ENCODE measurements around the gene SLIT3. TPM values are rescaled to one million over a fixed set of nuclear protein-coding genes. Genes with fewer than 3 reads are reported as not detected.
A peak's percentile ranks its signal among the peaks of the same experiment; 100 is the strongest.

The SLIT3 gene
- total and polyA plus RNA-seq, 2 experiments from 2014 or later, result 58.4 to 96.7 TPM

- Histone ChIP-seq H3K27me3 (no peaks in the 10 kb centered on the region), H3K4me1 (ENCODE audit: insufficient read depth) (peaks cover 25% of the 10 kb centered on the region), H3K9me2 (replicated peaks; ENCODE audit: insufficient read depth) (no peaks in the 10 kb centered on the region), H3K79me2 (no peaks in the 10 kb centered on the region), H2AFZ (no peak overlapping the region), H3K27ac (no peak overlapping the region), H3K4me3 (no peak overlapping the region), H4K20me1 (ENCODE audit: insufficient read depth, poor library complexity, severe bottlenecking) (no peaks in the 10 kb centered on the region), H3K9me3 (ENCODE audit: low read depth) (no peaks in the 10 kb centered on the region), H3K36me3 (replicated peaks; ENCODE audit: insufficient read depth, low read depth) (no peaks in the 10 kb centered on the region), H3K4me2 (no peak overlapping the region)
- 53% methylated on average over 2 of the region's 2 CpGs for WGBS (ENCODE audit: low lambda C conversion rate, missing lambda C conversion rate)
- TF ChIP-seq, protein P1, sequence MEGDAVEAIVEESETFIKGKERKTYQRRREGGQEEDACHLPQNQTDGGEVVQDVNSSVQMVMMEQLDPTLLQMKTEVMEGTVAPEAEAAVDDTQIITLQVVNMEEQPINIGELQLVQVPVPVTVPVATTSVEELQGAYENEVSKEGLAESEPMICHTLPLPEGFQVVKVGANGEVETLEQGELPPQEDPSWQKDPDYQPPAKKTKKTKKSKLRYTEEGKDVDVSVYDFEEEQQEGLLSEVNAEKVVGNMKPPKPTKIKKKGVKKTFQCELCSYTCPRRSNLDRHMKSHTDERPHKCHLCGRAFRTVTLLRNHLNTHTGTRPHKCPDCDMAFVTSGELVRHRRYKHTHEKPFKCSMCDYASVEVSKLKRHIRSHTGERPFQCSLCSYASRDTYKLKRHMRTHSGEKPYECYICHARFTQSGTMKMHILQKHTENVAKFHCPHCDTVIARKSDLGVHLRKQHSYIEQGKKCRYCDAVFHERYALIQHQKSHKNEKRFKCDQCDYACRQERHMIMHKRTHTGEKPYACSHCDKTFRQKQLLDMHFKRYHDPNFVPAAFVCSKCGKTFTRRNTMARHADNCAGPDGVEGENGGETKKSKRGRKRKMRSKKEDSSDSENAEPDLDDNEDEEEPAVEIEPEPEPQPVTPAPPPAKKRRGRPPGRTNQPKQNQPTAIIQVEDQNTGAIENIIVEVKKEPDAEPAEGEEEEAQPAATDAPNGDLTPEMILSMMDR (IDR thresholded peaks at IDR 0.05; ENCODE audit: poor library complexity), result no peak
- no peak for TF ChIP-seq EZH2 (IDR thresholded peaks at IDR 0.05; ENCODE audit: borderline replicate concordance)
- no peak for TF ChIP-seq EZH2phosphoT487 (IDR thresholded peaks at IDR 0.05; ENCODE audit: low read depth, severe bottlenecking, unreplicated experiment)
- DNase-seq (ENCODE audit: low spot score), result no peak
Measured at GRCh38 chr5:168941901-168942300, 359.0 kb downstream of the SLIT3 start.

- H3K27me3 ChIP-seq, result no peaks in the 10 kb centered on the region
- no peak overlapping the region for H3K4me3 ChIP-seq
- peaks cover 27% of the 10 kb centered on the region for H3K4me1 ChIP-seq (ENCODE audit: insufficient read depth)
- no peaks in the 10 kb centered on the region for H3K36me3 ChIP-seq (replicated peaks; ENCODE audit: insufficient read depth, low read depth)
- H4K20me1 ChIP-seq (ENCODE audit: insufficient read depth, poor library complexity, severe bottlenecking), result no peaks in the 10 kb centered on the region
- TF ChIP-seq EZH2phosphoT487 (IDR thresholded peaks at IDR 0.05; ENCODE audit: low read depth, severe bottlenecking, unreplicated experiment) (no peak), EZH2 (IDR thresholded peaks at IDR 0.05; ENCODE audit: borderline replicate concordance) (no peak)
- TF ChIP-seq, protein P1 (IDR thresholded peaks at IDR 0.05; ENCODE audit: poor library complexity), result no peak
- WGBS (ENCODE audit: low lambda C conversion rate, missing lambda C conversion rate), result 57% methylated on average over 4 of the region's 4 CpGs
- DNase-seq (ENCODE audit: low spot score), result no peak
- H3K27ac ChIP-seq, result no peak overlapping the region
- no peaks in the 10 kb centered on the region for H3K9me3 ChIP-seq (ENCODE audit: low read depth)
- no peaks in the 10 kb centered on the region for H3K9me2 ChIP-seq (replicated peaks; ENCODE audit: insufficient read depth)
- no peak overlapping the region for H2AFZ ChIP-seq
- no peak overlapping the region for H3K4me2 ChIP-seq
- H3K79me2 ChIP-seq, result no peaks in the 10 kb centered on the region
Measured at GRCh38 chr5:168940712-168941111, 360.2 kb downstream of the SLIT3 start.

DNA sequence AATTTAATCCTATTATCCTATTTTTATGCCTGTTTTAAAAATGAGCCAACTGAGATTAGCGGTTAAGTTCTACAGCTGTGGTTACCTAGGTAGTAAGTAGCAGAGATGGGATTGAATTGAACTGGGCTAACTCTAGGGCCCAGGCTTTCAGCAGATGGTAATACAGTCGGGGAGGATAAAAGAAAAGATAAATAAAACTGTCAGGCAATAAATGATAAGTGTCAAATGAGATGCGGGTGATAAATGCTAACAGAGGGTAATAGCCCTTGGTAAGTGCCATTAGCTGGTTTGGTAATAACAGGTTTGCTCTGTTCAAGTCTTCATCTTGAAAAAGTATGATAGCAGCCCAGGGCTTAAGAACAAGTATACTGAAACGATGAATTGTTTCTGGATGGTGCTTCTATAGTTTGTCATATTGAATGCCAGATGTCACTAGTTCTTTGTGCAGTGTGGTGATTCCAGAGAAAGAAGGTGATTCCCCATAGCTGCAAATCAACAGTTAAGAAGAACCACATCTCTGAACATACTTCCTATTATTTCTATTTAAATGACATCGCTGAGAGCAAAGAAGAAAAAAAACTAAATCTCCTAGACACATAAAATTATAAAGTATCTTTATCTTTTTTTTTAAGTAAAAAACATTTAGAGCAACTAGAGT is 360.9 kb downstream of the SLIT3 start:
- no peaks in the 10 kb centered on the region for H3K9me2 ChIP-seq (replicated peaks; ENCODE audit: insufficient read depth)
- no peaks in the 10 kb centered on the region for H3K36me3 ChIP-seq (replicated peaks; ENCODE audit: insufficient read depth, low read depth)
- no peaks in the 10 kb centered on the region for H4K20me1 ChIP-seq (ENCODE audit: insufficient read depth, poor library complexity, severe bottlenecking)
- H2AFZ ChIP-seq, result no peak overlapping the region
- TF ChIP-seq, protein P1 (IDR thresholded peaks at IDR 0.05; ENCODE audit: poor library complexity), result no peak
- no peak for TF ChIP-seq EZH2phosphoT487 (IDR thresholded peaks at IDR 0.05; ENCODE audit: low read depth, severe bottlenecking, unreplicated experiment)
- no peak for TF ChIP-seq EZH2 (IDR thresholded peaks at IDR 0.05; ENCODE audit: borderline replicate concordance)
- H3K4me3 ChIP-seq, result no peak overlapping the region
- H3K79me2 ChIP-seq, result no peaks in the 10 kb centered on the region
- H3K4me2 ChIP-seq, result no peak overlapping the region
- H3K9me3 ChIP-seq (ENCODE audit: low read depth), result no peaks in the 10 kb centered on the region
- H3K4me1 ChIP-seq (ENCODE audit: insufficient read depth), result peaks cover 33% of the 10 kb centered on the region
- no peak for DNase-seq (ENCODE audit: low spot score)
- H3K27ac ChIP-seq, result peak overlapping the region; percentile 22
- 47% methylated on average over 5 of the region's 5 CpGs for WGBS (ENCODE audit: low lambda C conversion rate, missing lambda C conversion rate)
- no peaks in the 10 kb centered on the region for H3K27me3 ChIP-seq
